Kidney epithelial cell (primary cell): ENCODE measurements around the gene ILF2. TPM values are rescaled to one million over a fixed set of nuclear protein-coding genes. Genes with fewer than 3 reads are reported as not detected.
"Not testable (repeated sequence)": the region's sequence is repeated elsewhere in the genome, so short reads cannot be mapped to it uniquely, and the experiment has no call there.

Experiments used
- DNase-seq: peaks from one replicate; pipeline ENCODE4 v3.0.0-alpha.2; 2010; ENCODE audit warnings: low read depth
- H3K27me3 ChIP-seq: 2 replicates; pipeline ENCODE4 v1.6.0; 2011; ENCODE audit warnings: low read length; ENCODE audit not compliant: control insufficient read depth, insufficient read depth
- H3K36me3 ChIP-seq: 2 replicates; pipeline ENCODE4 v1.5.1; 2011; ENCODE audit warnings: low read length; ENCODE audit not compliant: control insufficient read depth, insufficient read depth
- H3K4me3 ChIP-seq: 2 replicates; pipeline ENCODE4 v1.5.1; 2011; ENCODE audit warnings: low read depth, mild to moderate bottlenecking, control low read depth, low read length
- total RNA-seq: library from RNA; depleted of rRNA; stranded (reverse); fragments of >200 nt; gene quantifications from 2 replicates; pipeline ENCODE4 v1.2.3, GENCODE V29; 2015
- TF ChIP-seq, protein P1 (sequence below): IDR thresholded peaks from 2 replicates; pipeline ENCODE4 v1.5.1; 2011; ENCODE audit warnings: mild to moderate bottlenecking, moderate library complexity, low read length, control low read depth, inconsistent platforms; ENCODE audit not compliant: insufficient read depth, poor library complexity, severe bottlenecking

Gene ILF2
- total RNA-seq, 1 donor from 2014 or later, result 250 TPM

DNA sequence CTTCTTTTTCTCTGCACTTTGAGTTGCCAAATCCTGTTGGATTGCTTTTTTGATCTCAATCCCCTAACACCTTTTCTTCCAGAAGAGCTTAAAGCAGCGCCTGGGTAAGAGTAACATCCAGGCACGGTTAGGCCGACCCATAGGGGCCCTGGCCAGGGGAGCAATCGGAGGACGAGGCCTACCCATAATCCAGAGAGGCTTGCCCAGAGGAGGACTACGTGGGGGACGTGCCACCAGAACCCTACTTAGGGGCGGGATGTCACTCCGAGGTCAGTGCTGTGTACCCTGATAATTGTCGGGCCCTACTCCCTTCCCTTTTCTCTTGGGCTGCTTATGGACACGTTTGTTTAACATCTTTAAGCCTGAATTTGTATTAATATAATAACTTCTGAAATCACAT, 28.6 kb downstream of the ILF2 start:
- H3K27me3 ChIP-seq, result no peaks in the 10 kb centered on the region
- TF ChIP-seq, protein P1, sequence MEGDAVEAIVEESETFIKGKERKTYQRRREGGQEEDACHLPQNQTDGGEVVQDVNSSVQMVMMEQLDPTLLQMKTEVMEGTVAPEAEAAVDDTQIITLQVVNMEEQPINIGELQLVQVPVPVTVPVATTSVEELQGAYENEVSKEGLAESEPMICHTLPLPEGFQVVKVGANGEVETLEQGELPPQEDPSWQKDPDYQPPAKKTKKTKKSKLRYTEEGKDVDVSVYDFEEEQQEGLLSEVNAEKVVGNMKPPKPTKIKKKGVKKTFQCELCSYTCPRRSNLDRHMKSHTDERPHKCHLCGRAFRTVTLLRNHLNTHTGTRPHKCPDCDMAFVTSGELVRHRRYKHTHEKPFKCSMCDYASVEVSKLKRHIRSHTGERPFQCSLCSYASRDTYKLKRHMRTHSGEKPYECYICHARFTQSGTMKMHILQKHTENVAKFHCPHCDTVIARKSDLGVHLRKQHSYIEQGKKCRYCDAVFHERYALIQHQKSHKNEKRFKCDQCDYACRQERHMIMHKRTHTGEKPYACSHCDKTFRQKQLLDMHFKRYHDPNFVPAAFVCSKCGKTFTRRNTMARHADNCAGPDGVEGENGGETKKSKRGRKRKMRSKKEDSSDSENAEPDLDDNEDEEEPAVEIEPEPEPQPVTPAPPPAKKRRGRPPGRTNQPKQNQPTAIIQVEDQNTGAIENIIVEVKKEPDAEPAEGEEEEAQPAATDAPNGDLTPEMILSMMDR, result no peak
- H3K36me3 ChIP-seq, result peaks cover 2% of the 10 kb centered on the region
- no peak for DNase-seq
- no peak overlapping the region for H3K4me3 ChIP-seq

DNA sequence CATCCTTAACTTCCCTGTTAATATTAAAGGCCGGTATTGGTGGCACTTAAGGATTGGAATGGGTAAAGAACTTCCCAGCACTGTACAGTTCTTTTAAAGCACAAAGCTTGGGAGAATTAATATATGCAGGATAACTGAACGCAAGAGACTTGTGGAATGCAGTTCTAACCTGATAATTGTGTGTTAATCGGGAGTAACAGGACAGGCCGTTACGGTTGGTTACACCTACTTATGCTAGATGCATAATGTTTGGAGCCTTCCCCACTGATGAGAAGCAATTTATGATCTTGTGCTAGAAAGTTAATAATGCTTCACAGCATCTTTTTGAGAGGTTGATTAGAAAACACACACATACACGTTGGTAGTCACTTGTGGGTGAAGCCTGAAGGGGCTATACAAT, 29.9 kb downstream of the ILF2 start:
- TF ChIP-seq, protein P1, result no peak
- no peak for DNase-seq
- H3K36me3 ChIP-seq, result peaks cover 6% of the 10 kb centered on the region
- no peaks in the 10 kb centered on the region for H3K27me3 ChIP-seq
- no peak overlapping the region for H3K4me3 ChIP-seq

DNA sequence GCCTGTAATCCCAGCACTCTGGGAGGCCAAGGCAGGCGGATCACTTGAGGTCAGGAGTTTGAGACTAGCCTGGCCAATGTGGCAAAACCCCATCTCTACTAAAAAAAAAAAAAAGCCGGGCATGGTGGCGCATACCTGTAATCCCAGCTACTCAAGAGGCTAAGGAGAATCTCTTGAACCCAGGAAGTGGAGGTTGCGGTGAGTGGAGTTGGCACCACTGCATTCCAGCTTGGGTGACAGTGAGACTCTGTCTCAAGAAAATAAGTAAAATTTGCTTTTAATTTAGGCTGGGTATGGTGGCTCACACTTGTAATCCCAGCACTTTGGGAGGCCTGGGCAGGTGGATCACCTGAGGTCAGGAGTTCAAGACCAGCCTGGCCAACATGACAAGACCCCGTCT, 30.6 kb downstream of the ILF2 start:
- DNase-seq, H3K4me3 ChIP-seq, H3K36me3 ChIP-seq, H3K27me3 ChIP-seq: not testable (repeated sequence)

DNA sequence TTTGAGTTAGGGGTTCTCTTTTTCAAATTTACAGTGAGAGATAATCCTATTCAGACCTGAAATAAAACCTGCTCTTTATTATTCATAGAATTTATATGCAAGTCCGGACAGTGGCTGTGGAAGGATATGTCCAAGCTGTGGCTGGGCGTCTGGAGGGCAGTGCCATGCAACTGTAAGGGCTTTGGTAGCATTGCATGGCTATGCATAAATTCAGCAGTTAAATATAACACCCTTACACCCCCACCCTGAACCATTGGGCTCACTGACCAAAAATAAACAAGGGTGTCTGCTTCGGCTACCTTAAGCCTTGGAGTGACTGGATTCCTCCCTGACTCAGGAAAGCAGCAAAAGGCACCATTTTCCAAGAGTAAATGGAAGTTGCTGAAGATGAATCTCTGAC, 31.5 kb downstream of the ILF2 start:
- TF ChIP-seq, protein P1, result no peak
- H3K27me3 ChIP-seq, result no peaks in the 10 kb centered on the region
- DNase-seq, result no peak
- H3K4me3 ChIP-seq, result no peak overlapping the region
- H3K36me3 ChIP-seq, result peaks cover 6% of the 10 kb centered on the region

DNA sequence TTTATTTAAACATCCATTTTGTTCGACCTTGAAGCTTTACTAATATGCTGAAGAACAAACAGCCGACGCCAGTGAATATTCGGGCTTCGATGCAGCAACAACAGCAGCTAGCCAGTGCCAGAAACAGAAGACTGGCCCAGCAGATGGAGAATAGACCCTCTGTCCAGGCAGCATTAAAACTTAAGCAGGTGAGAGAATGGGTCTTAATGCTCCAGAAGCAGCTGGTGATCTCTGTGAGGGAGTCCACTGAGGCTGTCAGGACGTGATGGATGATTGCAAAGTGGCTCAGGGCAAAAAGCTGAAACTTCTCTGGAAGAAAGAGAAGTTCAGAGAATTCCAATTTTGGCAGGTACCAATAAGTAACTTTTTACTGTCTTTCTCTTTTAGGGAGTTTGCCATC, 32.5 kb downstream of the ILF2 start:
- Histone ChIP-seq H3K27me3 (no peaks in the 10 kb centered on the region), H3K36me3 (peaks cover 6% of the 10 kb centered on the region), H3K4me3 (no peak overlapping the region)
- TF ChIP-seq, protein P1, result no peak
- no peak for DNase-seq

DNA sequence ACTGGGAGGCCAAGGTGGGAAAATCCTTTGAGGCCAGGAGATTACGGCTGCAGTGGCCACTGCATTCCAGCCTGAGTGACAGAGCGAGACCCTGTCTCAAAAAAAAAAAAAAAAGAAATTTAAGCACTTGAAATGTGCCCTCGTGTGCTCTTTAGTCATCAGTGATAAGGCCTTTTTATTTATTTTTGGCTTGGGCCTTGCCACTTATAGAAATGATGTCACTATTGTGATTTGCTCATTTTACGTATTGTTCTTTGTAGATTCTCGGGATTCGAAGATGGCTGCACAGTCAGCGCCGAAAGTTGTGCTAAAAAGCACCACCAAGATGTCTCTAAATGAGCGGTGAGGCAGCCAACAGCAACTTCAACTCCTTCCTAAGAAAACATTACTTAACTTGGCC, 34.5 kb downstream of the ILF2 start:
- no peak for DNase-seq
- H3K36me3 ChIP-seq, result peaks cover 5% of the 10 kb centered on the region
- TF ChIP-seq, protein P1, result no peak
- no peaks in the 10 kb centered on the region for H3K27me3 ChIP-seq
- H3K4me3 ChIP-seq, result no peak overlapping the region
